22Rv1 (cell line): ENCODE results near the gene ARHGAP36.

ENCODE experiments used
- ZFX ChIP-seq: fragments of 450-650 bp; IDR thresholded peaks from 2 replicates; pipeline ENCODE4 v1.6.1; 2017; ENCODE audit warnings: antibody characterized with exemption, borderline replicate concordance
- TF ChIP-seq, protein P1 (sequence below): fragments of 450-650 bp; IDR thresholded peaks from 2 replicates; pipeline ENCODE4 v1.5.1; 2017; ENCODE audit warnings: mild to moderate bottlenecking

DNA sequence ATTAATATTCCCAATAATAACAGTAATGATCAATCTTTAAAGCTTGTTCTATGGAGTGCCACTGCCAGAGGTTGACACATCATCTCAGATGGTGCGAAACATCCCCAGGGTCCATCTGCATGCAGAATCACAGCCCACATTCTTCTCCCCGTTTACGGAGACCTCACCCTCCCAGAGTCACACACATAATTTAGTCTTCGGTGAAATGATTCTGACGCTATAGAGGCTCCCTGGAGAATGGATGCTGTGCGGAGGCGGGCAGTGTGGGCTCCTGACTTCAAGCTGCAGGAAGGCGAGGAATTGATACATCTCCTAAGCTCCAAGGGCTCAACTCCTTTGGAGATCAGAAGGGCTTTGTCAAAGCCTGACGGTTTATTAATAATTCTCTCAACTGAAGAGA, 11.0 kb upstream of the ARHGAP36 start:
- TF ChIP-seq, protein P1, sequence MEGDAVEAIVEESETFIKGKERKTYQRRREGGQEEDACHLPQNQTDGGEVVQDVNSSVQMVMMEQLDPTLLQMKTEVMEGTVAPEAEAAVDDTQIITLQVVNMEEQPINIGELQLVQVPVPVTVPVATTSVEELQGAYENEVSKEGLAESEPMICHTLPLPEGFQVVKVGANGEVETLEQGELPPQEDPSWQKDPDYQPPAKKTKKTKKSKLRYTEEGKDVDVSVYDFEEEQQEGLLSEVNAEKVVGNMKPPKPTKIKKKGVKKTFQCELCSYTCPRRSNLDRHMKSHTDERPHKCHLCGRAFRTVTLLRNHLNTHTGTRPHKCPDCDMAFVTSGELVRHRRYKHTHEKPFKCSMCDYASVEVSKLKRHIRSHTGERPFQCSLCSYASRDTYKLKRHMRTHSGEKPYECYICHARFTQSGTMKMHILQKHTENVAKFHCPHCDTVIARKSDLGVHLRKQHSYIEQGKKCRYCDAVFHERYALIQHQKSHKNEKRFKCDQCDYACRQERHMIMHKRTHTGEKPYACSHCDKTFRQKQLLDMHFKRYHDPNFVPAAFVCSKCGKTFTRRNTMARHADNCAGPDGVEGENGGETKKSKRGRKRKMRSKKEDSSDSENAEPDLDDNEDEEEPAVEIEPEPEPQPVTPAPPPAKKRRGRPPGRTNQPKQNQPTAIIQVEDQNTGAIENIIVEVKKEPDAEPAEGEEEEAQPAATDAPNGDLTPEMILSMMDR, result no peak
- TF ChIP-seq ZFX, result no peak
